ENCODE data around the gene CHIA. TPM values are rescaled to one million over a fixed set of nuclear protein-coding genes. Genes with fewer than 3 reads are reported as not detected.

The CHIA gene
- total RNA-seq, 3 donors from 2014 or later (not counting 1 experiment from before 2014, with no cell fraction given) = not detected

DNA sequence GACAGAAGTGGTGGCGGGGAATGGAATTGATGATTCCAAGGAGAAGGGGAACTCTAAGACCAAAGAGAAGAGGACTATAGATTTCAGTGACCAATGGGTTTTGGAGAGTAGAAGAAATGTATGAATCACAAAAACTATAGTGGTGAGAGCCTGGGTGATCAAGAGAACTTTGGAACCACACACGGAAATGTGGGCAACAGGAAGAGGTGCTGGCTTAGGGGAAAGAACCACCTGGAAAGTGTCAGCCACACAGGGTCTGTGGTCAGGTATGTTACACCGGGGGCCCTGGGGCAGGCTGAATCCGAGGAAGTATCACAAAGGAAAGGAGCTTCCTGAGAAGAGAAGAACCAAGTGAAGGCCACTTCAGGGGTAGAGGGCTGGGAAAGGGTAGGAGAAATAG, 11.5 kb upstream of the CHIA start:
- Mint-ChIP-seq H3K4me3 (no peak overlapping the region), H3K27ac (no peak overlapping the region), H3K9me3 (peaks cover 0 to 2% of the 10 kb centered on the region in 2 donors), H3K36me3 (no peaks in the 10 kb centered on the region), H3K27me3 (ENCODE audit: low read depth in 2 of 2) (peaks cover 12 to 13% of the 10 kb centered on the region in 2 donors), H3K4me1 (peaks cover 6 to 9% of the 10 kb centered on the region in 2 donors)
- TF ChIP-seq, protein P1, sequence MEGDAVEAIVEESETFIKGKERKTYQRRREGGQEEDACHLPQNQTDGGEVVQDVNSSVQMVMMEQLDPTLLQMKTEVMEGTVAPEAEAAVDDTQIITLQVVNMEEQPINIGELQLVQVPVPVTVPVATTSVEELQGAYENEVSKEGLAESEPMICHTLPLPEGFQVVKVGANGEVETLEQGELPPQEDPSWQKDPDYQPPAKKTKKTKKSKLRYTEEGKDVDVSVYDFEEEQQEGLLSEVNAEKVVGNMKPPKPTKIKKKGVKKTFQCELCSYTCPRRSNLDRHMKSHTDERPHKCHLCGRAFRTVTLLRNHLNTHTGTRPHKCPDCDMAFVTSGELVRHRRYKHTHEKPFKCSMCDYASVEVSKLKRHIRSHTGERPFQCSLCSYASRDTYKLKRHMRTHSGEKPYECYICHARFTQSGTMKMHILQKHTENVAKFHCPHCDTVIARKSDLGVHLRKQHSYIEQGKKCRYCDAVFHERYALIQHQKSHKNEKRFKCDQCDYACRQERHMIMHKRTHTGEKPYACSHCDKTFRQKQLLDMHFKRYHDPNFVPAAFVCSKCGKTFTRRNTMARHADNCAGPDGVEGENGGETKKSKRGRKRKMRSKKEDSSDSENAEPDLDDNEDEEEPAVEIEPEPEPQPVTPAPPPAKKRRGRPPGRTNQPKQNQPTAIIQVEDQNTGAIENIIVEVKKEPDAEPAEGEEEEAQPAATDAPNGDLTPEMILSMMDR (IDR thresholded peaks at IDR 0.05) = no peak
- H3K9me3 ChIP-seq (ENCODE audit: control insufficient read depth, insufficient read depth, low read length) = no peaks in the 10 kb centered on the region
- DNase-seq = no peak
- WGBS (ENCODE audit: insufficient coverage) = 74% methylated on average over 4 of the region's 4 CpGs
- intact Hi-C loops (cut with micrococcal nuclease) = no loop called here
- peaks cover 2% of the 10 kb centered on the region for H3K4me1 ChIP-seq (ENCODE audit: control insufficient read depth, insufficient read depth, low read length)
- H3K36me3 ChIP-seq (ENCODE audit: control insufficient read depth, insufficient read depth, low read length) = no peaks in the 10 kb centered on the region
- no peak overlapping the region for H3K4me3 ChIP-seq (ENCODE audit: low read length)
- ATAC-seq = no peak
- no peak overlapping the region for H3K27ac ChIP-seq (ENCODE audit: low read length)
- H3K27me3 ChIP-seq (ENCODE audit: control insufficient read depth, insufficient read depth, low read length) = no peaks in the 10 kb centered on the region

DNA sequence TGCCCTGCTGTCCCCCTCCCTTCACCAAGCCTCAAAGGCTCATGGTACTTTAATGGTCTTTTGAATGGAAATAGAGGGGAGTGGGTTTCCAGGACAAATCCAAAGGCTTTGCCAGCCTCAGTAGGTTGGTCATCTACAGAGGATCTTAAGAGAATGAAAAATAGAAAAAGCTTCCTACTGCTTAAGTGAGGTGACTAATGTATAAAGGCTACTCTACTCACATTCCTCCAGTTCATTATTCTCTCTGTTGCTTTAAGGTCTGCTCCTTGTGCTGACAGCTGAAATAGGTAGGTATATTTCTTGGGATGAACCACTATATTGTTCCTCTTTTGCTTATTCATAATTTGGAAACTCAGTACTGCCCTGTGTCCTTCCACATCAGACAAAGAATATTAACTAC, 10.4 kb upstream of the CHIA start:
- Histone ChIP-seq H3K9me3 (ENCODE audit: control insufficient read depth, insufficient read depth, low read length) (no peaks in the 10 kb centered on the region), H3K4me3 (ENCODE audit: low read length) (no peak overlapping the region), H3K4me1 (ENCODE audit: control insufficient read depth, insufficient read depth, low read length) (no peaks in the 10 kb centered on the region), H3K27me3 (ENCODE audit: control insufficient read depth, insufficient read depth, low read length) (no peaks in the 10 kb centered on the region), H3K27ac (ENCODE audit: low read length) (no peak overlapping the region), H3K36me3 (ENCODE audit: control insufficient read depth, insufficient read depth, low read length) (no peaks in the 10 kb centered on the region)
- intact Hi-C loops (cut with micrococcal nuclease) = no loop called here
- peaks cover 0 to 2% of the 10 kb centered on the region in 2 donors for H3K9me3 Mint-ChIP-seq
- H3K36me3 Mint-ChIP-seq = no peaks in the 10 kb centered on the region
- H3K4me3 Mint-ChIP-seq = no peak overlapping the region
- ATAC-seq (no peak), DNase-seq (no peak)
- TF ChIP-seq, protein P1 (IDR thresholded peaks at IDR 0.05) = no peak
- H3K27me3 Mint-ChIP-seq (ENCODE audit: low read depth in 2 of 2) = peaks cover 9 to 13% of the 10 kb centered on the region in 2 donors
- H3K4me1 Mint-ChIP-seq = peaks cover 6 to 9% of the 10 kb centered on the region in 2 donors
- no peak overlapping the region for H3K27ac Mint-ChIP-seq

DNA sequence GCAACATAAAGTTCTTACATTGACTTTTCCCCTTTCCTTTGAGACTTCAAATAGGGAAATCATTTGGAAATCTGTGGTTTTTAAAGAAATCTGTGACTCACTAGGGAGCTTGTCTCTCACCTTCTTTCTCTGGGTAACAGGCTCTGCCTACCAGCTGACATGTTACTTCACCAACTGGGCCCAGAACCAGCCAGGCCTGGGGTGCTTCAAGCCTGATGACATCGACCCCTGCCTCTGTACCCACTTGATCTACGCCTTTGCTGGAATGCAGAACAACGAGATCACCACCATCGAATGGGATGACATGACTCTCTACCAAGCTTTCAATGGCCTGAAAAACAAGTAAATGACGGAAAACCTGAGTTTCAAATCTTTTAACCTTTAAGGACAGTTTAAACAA, 9.2 kb upstream of the CHIA start:
- Histone ChIP-seq H3K27ac (ENCODE audit: low read length) (no peak overlapping the region), H3K9me3 (ENCODE audit: control insufficient read depth, insufficient read depth, low read length) (no peaks in the 10 kb centered on the region), H3K27me3 (ENCODE audit: control insufficient read depth, insufficient read depth, low read length) (no peaks in the 10 kb centered on the region), H3K36me3 (ENCODE audit: control insufficient read depth, insufficient read depth, low read length) (no peaks in the 10 kb centered on the region), H3K4me3 (ENCODE audit: low read length) (no peak overlapping the region), H3K4me1 (ENCODE audit: control insufficient read depth, insufficient read depth, low read length) (no peaks in the 10 kb centered on the region)
- TF ChIP-seq, protein P1 (IDR thresholded peaks at IDR 0.05) = no peak
- Mint-ChIP-seq H3K36me3 (no peaks in the 10 kb centered on the region), H3K27ac (no peak overlapping the region), H3K27me3 (ENCODE audit: low read depth in 2 of 2) (peaks cover 9 to 13% of the 10 kb centered on the region in 2 donors), H3K4me3 (no peak overlapping the region), H3K4me1 (peaks cover 6 to 9% of the 10 kb centered on the region in 2 donors), H3K9me3 (peaks cover 0 to 2% of the 10 kb centered on the region in 2 donors)
- no peak for DNase-seq
- ATAC-seq = no peak
- 89% methylated on average over 5 of the region's 5 CpGs for WGBS (ENCODE audit: insufficient coverage)
- intact Hi-C loops (cut with micrococcal nuclease) = no loop called here

DNA sequence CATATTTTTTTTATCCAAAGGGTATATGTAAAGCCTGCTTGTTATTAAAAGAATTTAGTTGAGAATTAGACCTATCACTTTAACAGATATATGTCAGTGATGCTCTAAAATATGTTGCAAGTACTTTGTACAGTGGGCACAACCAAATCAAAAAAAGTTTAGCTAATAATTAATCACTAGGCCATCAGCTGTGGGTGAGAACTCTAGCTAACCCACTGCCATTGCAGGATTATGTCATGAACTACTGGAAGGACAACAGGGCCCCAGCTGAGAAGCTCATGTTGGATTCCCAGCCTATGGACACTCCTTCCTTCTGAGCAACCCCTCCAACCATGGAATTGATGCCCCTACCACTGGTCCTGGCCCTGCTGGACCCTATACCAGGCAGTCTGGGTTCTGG, 6.8 kb upstream of the CHIA start:
- H3K9me3 Mint-ChIP-seq = no peaks in the 10 kb centered on the region
- Histone ChIP-seq H3K27me3 (ENCODE audit: control insufficient read depth, insufficient read depth, low read length) (no peaks in the 10 kb centered on the region), H3K9me3 (ENCODE audit: control insufficient read depth, insufficient read depth, low read length) (no peaks in the 10 kb centered on the region), H3K4me1 (ENCODE audit: control insufficient read depth, insufficient read depth, low read length) (no peaks in the 10 kb centered on the region), H3K4me3 (ENCODE audit: low read length) (no peak overlapping the region), H3K36me3 (ENCODE audit: control insufficient read depth, insufficient read depth, low read length) (no peaks in the 10 kb centered on the region), H3K27ac (ENCODE audit: low read length) (no peak overlapping the region)
- H3K27ac Mint-ChIP-seq = no peak overlapping the region
- intact Hi-C loops (cut with micrococcal nuclease) = no loop called here
- TF ChIP-seq, protein P1 (IDR thresholded peaks at IDR 0.05) = no peak
- no peaks in the 10 kb centered on the region for H3K36me3 Mint-ChIP-seq
- H3K27me3 Mint-ChIP-seq (ENCODE audit: low read depth in 2 of 2) = peaks cover 4 to 6% of the 10 kb centered on the region in 2 donors
- no peak overlapping the region for H3K4me3 Mint-ChIP-seq
- ATAC-seq (no peak), DNase-seq (no peak)
- peaks cover 5% of the 10 kb centered on the region in 2 donors for H3K4me1 Mint-ChIP-seq

Data from natural killer cell (primary cell).